K562 (cell line): ENCODE results near the gene ASCL3. TPM values are rescaled to one million over a fixed set of nuclear protein-coding genes. Genes with fewer than 3 reads are reported as not detected.

ENCODE experiments used
- ATAC-seq: fragments of 200-7000 bp; cut with Tn5 transposase; 3 replicates; pipeline ENCODE4 v1.9.1; 2020; ENCODE audit warnings: moderate library complexity
- BruUV-seq: library from RNA; stranded (reverse); fragments of 400-500 nt; replicated peaks from 2 replicates; lab custom pipeline; 2021; lab: Mats Ljungman, UMichigan
- CTCF ChIA-PET: fragments of 300-600 bp; formaldehyde crosslinking; extraction: SDS; loops from one replicate; lab custom pipeline; 2021; ENCODE audit warnings: low intra/inter-chr PET ratio; lab: Yijun Ruan, JAX
- POLR2A ChIA-PET: fragments of 300-600, 350-650 bp; sonication (Branson Sonifier 250); formaldehyde crosslinking; extraction: SDS; loops from one replicate; lab custom pipeline; 2021; ENCODE audit warnings: antibody characterized with exemption, inconsistent platforms; lab: Yijun Ruan, JAX
- DNase-seq, 4 experiments: peaks; one replicate each; pipeline versions ENCODE4 v3.0.0 to v3.0.0-alpha.2; 2011 to 2018; ENCODE audit warnings: low spot score in 3 of 4, mixed read lengths in 3 of 4; ENCODE audit errors: extremely low read depth in 1 of 4
- FAIRE-seq: peaks from 2 replicates; lab custom pipeline; 2011; peaks lifted over from hg19 to GRCh38; lab: Jason Lieb, UNC
- H2AFZ ChIP-seq: 2 replicates; pipeline ENCODE4 v1.6.0; 2011; ENCODE audit warnings: low read depth, low read length, control low read depth, inconsistent platforms
- H3K27ac ChIP-seq: fragments of 200-600 bp; 3 replicates; pipeline ENCODE4 v1.8.0; 2011; ENCODE audit warnings: low read depth, mild to moderate bottlenecking, control low read depth, inconsistent platforms, low read length, moderate library complexity, mixed read lengths; ENCODE audit errors: extremely low read depth
- H3K27me3 ChIP-seq, 2 experiments: fragments of 300-600 bp in 1 of 2; 2 replicates in 1 of 2; 3 replicates in 1 of 2; pipeline versions ENCODE4 v1.6.0 to v1.8.0; 2011; ENCODE audit warnings: inconsistent platforms in 2 of 2, low read length in 2 of 2, mild to moderate bottlenecking in 1 of 2, mixed read lengths in 1 of 2, moderate library complexity in 1 of 2; ENCODE audit not compliant: control insufficient read depth in 2 of 2, insufficient read depth in 2 of 2
- H3K36me3 ChIP-seq: fragments of 300-600 bp; 3 replicates; pipeline ENCODE4 v1.8.0; 2011; ENCODE audit warnings: mild to moderate bottlenecking, low read length, inconsistent platforms; ENCODE audit not compliant: control insufficient read depth, insufficient read depth
- H3K4me1 ChIP-seq, 2 experiments: fragments of 200-600 bp in 1 of 2; replicated peaks in 1 of 2; 2 replicates in 1 of 2; 3 replicates in 1 of 2; pipeline versions ENCODE4 v1.5.1 to v1.8.0; 2011; ENCODE audit warnings: inconsistent platforms in 2 of 2, low read length in 2 of 2, mild to moderate bottlenecking in 1 of 2, mixed read lengths in 1 of 2, moderate library complexity in 1 of 2; ENCODE audit not compliant: control insufficient read depth in 2 of 2, insufficient read depth in 2 of 2
- H3K4me2 ChIP-seq: 2 replicates; pipeline ENCODE4 v1.6.1; 2011; ENCODE audit warnings: low read length, control low read depth, inconsistent platforms, mixed read lengths; ENCODE audit not compliant: insufficient read depth
- H3K4me3 ChIP-seq: fragments of 200-600 bp; sonication (generic), shearing (Covaris generic); 2 replicates; pipeline ENCODE4 v1.5.1; 2016; ENCODE audit warnings: control low read depth, inconsistent platforms
- H3K79me2 ChIP-seq: fragments of 200-600 bp; 3 replicates; pipeline ENCODE4 v1.8.0; 2011; ENCODE audit warnings: low read length, inconsistent platforms; ENCODE audit not compliant: control insufficient read depth, insufficient read depth
- H3K9ac ChIP-seq, 2 experiments: 2 replicates each; pipeline versions ENCODE4 v1.6.0 to v1.6.1; 2011; ENCODE audit warnings: low read depth in 2 of 2, low read length in 2 of 2, control low read depth in 1 of 2, inconsistent platforms in 1 of 2, mild to moderate bottlenecking in 1 of 2, mixed read lengths in 1 of 2; ENCODE audit not compliant: insufficient read depth in 1 of 2
- H3K9me1 ChIP-seq: one replicate; pipeline ENCODE4 v1.6.0; 2011; ENCODE audit warnings: inconsistent platforms, mild to moderate bottlenecking, low read length, moderate library complexity; ENCODE audit not compliant: control insufficient read depth, insufficient read depth
- H3K9me3 ChIP-seq: replicated peaks from 2 replicates; pipeline ENCODE4 v1.5.1; 2011; ENCODE audit warnings: low read depth, low read length, inconsistent platforms; ENCODE audit not compliant: control insufficient read depth, insufficient read depth
- H4K20me1 ChIP-seq: replicated peaks from 2 replicates; pipeline ENCODE4 v1.6.1; 2011; ENCODE audit warnings: low read length, inconsistent platforms, mixed read lengths; ENCODE audit not compliant: control insufficient read depth, insufficient read depth
- CBFA2T2 ChIP-seq: fragments of 450-650 bp; conservative IDR thresholded peaks from 2 replicates; pipeline ENCODE4 v1.6.1; 2017; ENCODE audit warnings: mild to moderate bottlenecking
- CBX1 ChIP-seq: sonication (generic); IDR thresholded peaks from 2 replicates; pipeline ENCODE4 v1.6.1; 2016; ENCODE audit warnings: antibody characterized with exemption, low read depth, mild to moderate bottlenecking
- CXXC5 ChIP-seq: fragments of 250-450 bp; sonication (Bioruptor Pico); IDR thresholded peaks from 2 replicates; pipeline ENCODE4 v1.8.0; 2022; ENCODE audit warnings: inconsistent platforms, mild to moderate bottlenecking, moderate library complexity
- KDM2B ChIP-seq: fragments of 250-450 bp; sonication (Bioruptor Pico); IDR thresholded peaks from 2 replicates; pipeline ENCODE4 v1.8.0; 2021; ENCODE audit warnings: mild to moderate bottlenecking, moderate library complexity
- NFATC3 ChIP-seq: fragments of 450-650 bp; IDR thresholded peaks from 2 replicates; pipeline ENCODE4 v1.6.1; 2017; ENCODE audit warnings: mild to moderate bottlenecking
- NFRKB ChIP-seq: fragments of 450-650 bp; IDR thresholded peaks from 2 replicates; pipeline ENCODE4 v1.6.1; 2016; ENCODE audit warnings: low read depth
- NR2F6 ChIP-seq: fragments of 450-650 bp; formaldehyde crosslinking; IDR thresholded peaks from 2 replicates; pipeline ENCODE4 v1.4.0; 2020; ENCODE audit warnings: mild to moderate bottlenecking
- POLR2G ChIP-seq: fragments of 200-400 bp; formaldehyde crosslinking; IDR thresholded peaks from 2 replicates; pipeline ENCODE4 v1.6.1; 2017; ENCODE audit warnings: low read depth, mild to moderate bottlenecking, antibody characterized with exemption, low read length, moderate library complexity
- SMC3 ChIP-seq: conservative IDR thresholded peaks from 2 replicates; pipeline ENCODE4 v1.6.1; 2011; ENCODE audit warnings: low read depth, low read length, improper control_type of control experiment; ENCODE audit not compliant: insufficient read depth
- TAF15 ChIP-seq: fragments of 200-400 bp; formaldehyde crosslinking; IDR thresholded peaks from 2 replicates; pipeline ENCODE4 v1.6.1; 2017; ENCODE audit warnings: mild to moderate bottlenecking, low read depth, low read length, moderate library complexity
- TCF7 ChIP-seq: sonication (generic); IDR thresholded peaks from 2 replicates; pipeline ENCODE4 v1.6.1; 2016; ENCODE audit warnings: antibody characterized with exemption, borderline replicate concordance
- ZNF121 ChIP-seq: sonication (generic); formaldehyde crosslinking; conservative IDR thresholded peaks from 2 replicates; pipeline ENCODE4 v1.8.0; 2022; ENCODE audit warnings: missing genetic modification reagents
- ZNF224 ChIP-seq: sonication (generic); formaldehyde crosslinking; IDR thresholded peaks from 2 replicates; pipeline ENCODE4 v1.8.0; 2022; ENCODE audit warnings: mild to moderate bottlenecking, missing genetic modification reagents
- ZNF766 ChIP-seq: fragments of 200-800 bp; sonication (Bioruptor generic); conservative IDR thresholded peaks from 2 replicates; pipeline ENCODE4 v1.6.1; 2016; ENCODE audit warnings: missing genetic modification characterization, missing compliant biosample characterization
- ZNF780A ChIP-seq: fragments of 250-450 bp; sonication (Bioruptor Pico); IDR thresholded peaks from 2 replicates; pipeline ENCODE4 v1.5.0; 2021; ENCODE audit warnings: mild to moderate bottlenecking
- WGBS: fragments of 100-300 bp; shearing (Covaris generic); methylation state at CpG from one replicate; pipeline ENCODE4 v1.1.6; 2016; ENCODE audit warnings: low coverage, mixed read lengths; ENCODE audit not compliant: insufficient coverage; ENCODE audit errors: missing lambda C conversion rate; 5-methylcytosine and 5-hydroxymethylcytosine counted together
- in situ Hi-C: fragments of 300-500 bp; cut with MboI; formaldehyde crosslinking; loops from 4 replicates; pipeline ENCODE4 v1.15.0; 2018; ENCODE audit warnings: inconsistent platforms, mixed read lengths
- intact Hi-C: fragments of 100-400 bp; cut with micrococcal nuclease; formaldehyde crosslinking; loops from 2 replicates; pipeline ENCODE4 v1.14.2; 2022
- polyA plus RNA-seq, 8 experiments: library from polyadenylated mRNA; depleted of rRNA in 4 of 8; stranded (reverse) in 5 of 8; unstranded in 3 of 8; fragments of >200 nt; fragmentation: Nextera tagmentation in 2 of 8; fragmentation: Illumina TruSeq in 1 of 8; extraction: Ambion mirVana in 2 of 8; extraction: Trizol in 1 of 8; gene quantifications; 2 replicates each; pipeline versions ENCODE4 v1.2.1 to v1.2.3, GENCODE V29; 2011 to 2014; ENCODE audit warnings: inconsistent platforms in 1 of 8, missing spikeins in 1 of 8
- total RNA-seq, 7 experiments: library from RNA; depleted of rRNA in 6 of 7; stranded (reverse); fragments of >200 nt in 6 of 7; fragmentation: Illumina TruSeq in 2 of 7; extraction: Trizol in 2 of 7; gene quantifications; 2 replicates each; pipeline versions ENCODE4 v1.2.1 to v1.2.3, GENCODE V29; 2011 to 2021; ENCODE audit warnings: low replicate concordance in 1 of 7
- TF ChIP-seq, protein P1 (sequence below): fragments of 450-650 bp; formaldehyde crosslinking; IDR thresholded peaks from 2 replicates; pipeline ENCODE4 v1.4.0; 2020; ENCODE audit warnings: mild to moderate bottlenecking, moderate library complexity
- TF ChIP-seq, protein P2 (sequence below): sonication (generic); formaldehyde crosslinking; IDR thresholded peaks from 2 replicates; pipeline ENCODE4 v1.8.1; 2023; ENCODE audit warnings: mild to moderate bottlenecking, missing genetic modification reagents

The ASCL3 gene
- total and polyA plus RNA-seq, 9 of the 15 experiments (the other 6 are each of a cell fraction or from before 2014, with no cell fraction given), result not detected

DNA sequence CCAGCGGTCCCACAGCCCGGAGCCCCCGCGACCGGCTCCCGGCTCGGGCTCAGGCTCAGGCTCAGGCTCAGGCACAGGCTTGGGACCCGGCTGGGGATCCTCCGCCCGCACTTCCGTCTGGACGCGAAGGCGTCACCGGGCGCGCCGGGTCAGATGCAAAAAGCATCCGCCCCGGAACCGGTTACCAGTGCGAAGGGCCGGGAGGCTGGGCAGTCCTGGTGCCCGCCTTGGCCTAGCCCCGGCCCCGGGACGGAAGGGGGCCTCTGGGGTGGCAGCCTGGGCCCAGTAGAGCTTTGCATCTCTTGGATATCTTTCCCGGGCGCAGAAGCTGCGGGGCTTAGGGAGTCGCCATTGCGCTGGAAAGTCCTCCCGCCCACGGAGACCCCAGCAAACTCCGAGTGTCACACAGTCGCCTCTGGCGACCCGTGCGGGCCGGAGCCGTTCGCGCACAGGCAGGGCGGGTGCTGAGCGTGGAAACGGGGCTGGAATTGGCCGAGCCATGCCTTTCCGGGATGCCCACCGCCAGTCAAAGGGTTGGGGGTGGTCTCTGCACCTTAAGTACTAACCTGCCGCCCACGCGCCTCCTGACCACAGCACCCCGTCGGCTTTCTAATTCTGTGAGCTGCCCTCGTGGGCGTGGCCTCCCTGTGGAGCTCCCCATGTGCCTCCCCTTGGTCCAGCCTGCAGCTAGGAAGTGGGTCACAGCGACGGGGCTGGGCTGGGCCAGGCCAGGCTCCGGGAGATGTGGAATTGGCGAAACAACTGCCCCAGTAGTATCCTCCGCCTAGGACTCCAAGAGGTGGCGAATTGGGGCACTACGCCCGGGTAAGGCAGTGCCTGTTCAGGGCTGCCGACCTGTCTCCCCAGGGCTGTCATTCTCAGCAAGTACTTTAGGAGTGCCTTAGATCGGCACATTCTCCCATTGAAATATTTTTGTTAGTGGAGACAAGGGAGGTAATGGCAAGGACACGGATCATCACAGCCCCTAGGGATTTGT lies 21.8 kb upstream of the ASCL3 start, which contains the start of gene TMEM9B:
Gene TMEM9B (minus strand): TSS at position 119 of the 997 bp plus-strand sequence. CDS start 129 bp downstream, outside the sequence.
- Histone ChIP-seq H2AFZ (peak within 1 kb of the TSS; percentile 99), H3K9me1 (no peaks in the 10 kb centered on the region), H3K36me3 (peaks cover 4% of the 10 kb centered on the region; the same call in 1 of the 3 replicates), H4K20me1 (no peaks in the 10 kb centered on the region), H3K4me3 (peak within 1 kb of the TSS; percentile 96), H3K9ac (peak within 1 kb of the TSS; percentile 88 to 93), H3K79me2 (peaks cover 44% of the 10 kb centered on the region), H3K4me1 (peaks cover 13 to 22% of the 10 kb centered on the region in 2 experiments; a peak in 4 of 5 replicates), H3K27me3 (no peaks in the 10 kb centered on the region), H3K4me2 (peak within 1 kb of the TSS; percentile 93), H3K27ac (peak within 1 kb of the TSS; percentile 93), H3K9me3 (no peaks in the 10 kb centered on the region)
- ChIA-PET POLR2A (interaction anchor here (0.6 to 2.4 kb wide), 6 partner anchors 24 to 882 kb away, joined by 3 to 12 read pairs (median 3); no protein-coding TSS in a partner anchor), CTCF (no interaction called here)
- ATAC-seq (peak; percentile 92), FAIRE-seq (peak; percentile 88), DNase-seq (peak; percentile 83 to 92 (median 86))
- in situ Hi-C loops (no loop called here), intact Hi-C loops (loop anchor here (5.0 kb wide), 1 partner anchor 38 kb away; the partner anchor contains the start of gene NRIP3)
- 2% methylated on average over 58 of the region's 67 CpGs for WGBS
- BruUV-seq, result TSS peak; percentile 90
- TF ChIP-seq ZNF780A (CRISPR knock-in tag) (no peak), NR2F6 (no peak), CXXC5 (CRISPR knock-in tag) (peak; percentile 92), CBX1 (0 out of 2 replicates have a peak, but pooled peaks have one; percentile 14), ZNF224 (peak; percentile 27; the same call in 1 of the 2 replicates), CBFA2T2 (no peak), NFATC3 (0 out of 2 replicates have a peak, but pooled peaks have one; percentile 29), ZNF121 (CRISPR knock-in tag) (peak; percentile 96), KDM2B (CRISPR knock-in tag) (no peak), NFRKB (no peak; the same call in 1 of the 2 replicates), TAF15 (no peak), POLR2G (peak; percentile 98), TCF7 (0 out of 2 replicates have a peak, but pooled peaks have one; percentile 53), SMC3 (0 out of 2 replicates have a peak, but pooled peaks have one; percentile 11), ZNF766 (CRISPR knock-in tag) (peak; percentile 53; the same call in 1 of the 2 replicates)
- TF ChIP-seq, protein P1, sequence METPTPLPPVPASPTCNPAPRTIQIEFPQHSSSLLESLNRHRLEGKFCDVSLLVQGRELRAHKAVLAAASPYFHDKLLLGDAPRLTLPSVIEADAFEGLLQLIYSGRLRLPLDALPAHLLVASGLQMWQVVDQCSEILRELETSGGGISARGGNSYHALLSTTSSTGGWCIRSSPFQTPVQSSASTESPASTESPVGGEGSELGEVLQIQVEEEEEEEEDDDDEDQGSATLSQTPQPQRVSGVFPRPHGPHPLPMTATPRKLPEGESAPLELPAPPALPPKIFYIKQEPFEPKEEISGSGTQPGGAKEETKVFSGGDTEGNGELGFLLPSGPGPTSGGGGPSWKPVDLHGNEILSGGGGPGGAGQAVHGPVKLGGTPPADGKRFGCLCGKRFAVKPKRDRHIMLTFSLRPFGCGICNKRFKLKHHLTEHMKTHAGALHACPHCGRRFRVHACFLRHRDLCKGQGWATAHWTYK (CRISPR knock-in tag), result 0 out of 2 replicates have a peak, but pooled peaks have one; percentile 65
- TF ChIP-seq, protein P2, sequence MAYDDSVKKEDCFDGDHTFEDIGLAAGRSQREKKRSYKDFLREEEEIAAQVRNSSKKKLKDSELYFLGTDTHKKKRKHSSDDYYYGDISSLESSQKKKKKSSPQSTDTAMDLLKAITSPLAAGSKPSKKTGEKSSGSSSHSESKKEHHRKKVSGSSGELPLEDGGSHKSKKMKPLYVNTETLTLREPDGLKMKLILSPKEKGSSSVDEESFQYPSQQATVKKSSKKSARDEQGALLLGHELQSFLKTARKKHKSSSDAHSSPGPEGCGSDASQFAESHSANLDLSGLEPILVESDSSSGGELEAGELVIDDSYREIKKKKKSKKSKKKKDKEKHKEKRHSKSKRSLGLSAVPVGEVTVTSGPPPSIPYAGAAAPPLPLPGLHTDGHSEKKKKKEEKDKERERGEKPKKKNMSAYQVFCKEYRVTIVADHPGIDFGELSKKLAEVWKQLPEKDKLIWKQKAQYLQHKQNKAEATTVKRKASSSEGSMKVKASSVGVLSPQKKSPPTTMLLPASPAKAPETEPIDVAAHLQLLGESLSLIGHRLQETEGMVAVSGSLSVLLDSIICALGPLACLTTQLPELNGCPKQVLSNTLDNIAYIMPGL (CRISPR knock-in tag), result 0 out of 2 replicates have a peak, but pooled peaks have one; percentile 42
